ENCODE measurements around the gene TMEM219.

TMEM219 gene

DNA sequence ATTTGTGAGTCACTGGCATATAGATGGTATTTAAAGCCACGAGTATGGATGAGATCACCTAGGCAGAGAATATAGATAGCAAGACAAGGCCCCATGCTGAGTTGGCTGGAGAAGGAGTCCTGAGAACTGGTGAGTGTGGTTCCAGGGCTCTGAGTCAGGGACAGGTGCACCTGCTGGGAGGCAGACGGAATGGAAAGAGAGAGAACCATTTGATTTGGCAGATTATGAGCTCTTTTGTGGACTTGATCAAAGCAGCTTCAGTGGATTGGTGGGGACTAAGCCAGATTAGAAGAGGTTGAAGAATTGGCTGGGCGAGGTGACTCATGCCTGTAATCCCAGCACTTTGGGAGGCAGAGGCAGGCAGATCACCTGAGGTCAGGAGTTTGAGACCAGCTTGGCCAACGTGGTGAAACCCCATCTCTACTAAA is 56.9 kb downstream of the TMEM219 start (continued):
- TF ChIP-seq, protein P1, sequence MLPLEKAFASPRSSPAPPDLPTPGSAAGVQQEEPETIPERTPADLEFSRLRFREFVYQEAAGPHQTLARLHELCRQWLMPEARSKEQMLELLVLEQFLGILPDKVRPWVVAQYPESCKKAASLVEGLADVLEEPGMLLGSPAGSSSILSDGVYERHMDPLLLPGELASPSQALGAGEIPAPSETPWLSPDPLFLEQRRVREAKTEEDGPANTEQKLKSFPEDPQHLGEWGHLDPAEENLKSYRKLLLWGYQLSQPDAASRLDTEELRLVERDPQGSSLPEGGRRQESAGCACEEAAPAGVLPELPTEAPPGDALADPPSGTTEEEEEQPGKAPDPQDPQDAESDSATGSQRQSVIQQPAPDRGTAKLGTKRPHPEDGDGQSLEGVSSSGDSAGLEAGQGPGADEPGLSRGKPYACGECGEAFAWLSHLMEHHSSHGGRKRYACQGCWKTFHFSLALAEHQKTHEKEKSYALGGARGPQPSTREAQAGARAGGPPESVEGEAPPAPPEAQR (tag by site-specific recombination; IDR thresholded peaks at IDR 0.05): no peak
- TF ChIP-seq, protein P2, sequence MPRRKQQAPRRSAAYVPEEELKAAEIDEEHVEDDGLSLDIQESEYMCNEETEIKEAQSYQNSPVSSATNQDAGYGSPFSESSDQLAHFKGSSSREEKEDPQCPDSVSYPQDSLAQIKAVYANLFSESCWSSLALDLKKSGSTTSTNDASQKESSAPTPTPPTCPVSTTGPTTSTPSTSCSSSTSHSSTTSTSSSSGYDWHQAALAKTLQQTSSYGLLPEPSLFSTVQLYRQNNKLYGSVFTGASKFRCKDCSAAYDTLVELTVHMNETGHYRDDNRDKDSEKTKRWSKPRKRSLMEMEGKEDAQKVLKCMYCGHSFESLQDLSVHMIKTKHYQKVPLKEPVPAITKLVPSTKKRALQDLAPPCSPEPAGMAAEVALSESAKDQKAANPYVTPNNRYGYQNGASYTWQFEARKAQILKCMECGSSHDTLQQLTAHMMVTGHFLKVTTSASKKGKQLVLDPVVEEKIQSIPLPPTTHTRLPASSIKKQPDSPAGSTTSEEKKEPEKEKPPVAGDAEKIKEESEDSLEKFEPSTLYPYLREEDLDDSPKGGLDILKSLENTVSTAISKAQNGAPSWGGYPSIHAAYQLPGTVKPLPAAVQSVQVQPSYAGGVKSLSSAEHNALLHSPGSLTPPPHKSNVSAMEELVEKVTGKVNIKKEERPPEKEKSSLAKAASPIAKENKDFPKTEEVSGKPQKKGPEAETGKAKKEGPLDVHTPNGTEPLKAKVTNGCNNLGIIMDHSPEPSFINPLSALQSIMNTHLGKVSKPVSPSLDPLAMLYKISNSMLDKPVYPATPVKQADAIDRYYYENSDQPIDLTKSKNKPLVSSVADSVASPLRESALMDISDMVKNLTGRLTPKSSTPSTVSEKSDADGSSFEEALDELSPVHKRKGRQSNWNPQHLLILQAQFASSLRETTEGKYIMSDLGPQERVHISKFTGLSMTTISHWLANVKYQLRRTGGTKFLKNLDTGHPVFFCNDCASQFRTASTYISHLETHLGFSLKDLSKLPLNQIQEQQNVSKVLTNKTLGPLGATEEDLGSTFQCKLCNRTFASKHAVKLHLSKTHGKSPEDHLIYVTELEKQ (tag by site-specific recombination; IDR thresholded peaks at IDR 0.05; ENCODE audit: borderline replicate concordance): peak; percentile 66; the same call in 1 of the 2 replicates
- TF ChIP-seq ZNF24 (tag by site-specific recombination; IDR thresholded peaks at IDR 0.05) (peak; percentile 76; the same call in 1 of the 2 replicates), ZNF10 (tag by site-specific recombination; IDR thresholded peaks at IDR 0.05) (peak; percentile 51; the same call in 1 of the 2 replicates), ZBTB20 (tag by site-specific recombination; IDR thresholded peaks at IDR 0.05) (peak; percentile 75), PRDM1 (tag by site-specific recombination; IDR thresholded peaks at IDR 0.05) (peak; percentile 35; the same call in 1 of the 2 replicates), MYNN (tag by site-specific recombination; IDR thresholded peaks at IDR 0.05; ENCODE audit: borderline replicate concordance) (no peak), ZNF335 (tag by site-specific recombination; conservative IDR thresholded peaks at IDR 0.05) (no peak), OSR2 (tag by site-specific recombination; IDR thresholded peaks at IDR 0.05) (peak; percentile 25; the same call in 1 of the 2 replicates), ZNF423 (tag by site-specific recombination; IDR thresholded peaks at IDR 0.05) (no peak), ZNF146 (tag by site-specific recombination; IDR thresholded peaks at IDR 0.05) (no peak), SP7 (tag by site-specific recombination; IDR thresholded peaks at IDR 0.05) (peak; percentile 95), ZFP69B (tag by site-specific recombination; IDR thresholded peaks at IDR 0.05) (peak; percentile 74; the same call in 1 of the 2 replicates), GLI2 (tag by site-specific recombination; IDR thresholded peaks at IDR 0.05; ENCODE audit: borderline replicate concordance, low read depth) (no peak), ZNF544 (tag by site-specific recombination; IDR thresholded peaks at IDR 0.05) (no peak), ZNF654 (tag by site-specific recombination; IDR thresholded peaks at IDR 0.05; ENCODE audit: low read depth) (peak; percentile 13; the same call in 1 of the 2 replicates), YY2 (tag by site-specific recombination; IDR thresholded peaks at IDR 0.05) (no peak), YY1 (tag by site-specific recombination; IDR thresholded peaks at IDR 0.05) (no peak), ZIC2 (tag by site-specific recombination; IDR thresholded peaks at IDR 0.05) (peak; percentile 88), ZNF37A (tag by site-specific recombination; IDR thresholded peaks at IDR 0.05) (no peak), ZNF292 (tag by site-specific recombination; IDR thresholded peaks at IDR 0.05; ENCODE audit: borderline replicate concordance, low read depth) (no peak), ZBTB48 (tag by site-specific recombination; IDR thresholded peaks at IDR 0.05) (peak; percentile 32; the same call in 1 of the 2 replicates)
- TF ChIP-seq, protein P3, sequence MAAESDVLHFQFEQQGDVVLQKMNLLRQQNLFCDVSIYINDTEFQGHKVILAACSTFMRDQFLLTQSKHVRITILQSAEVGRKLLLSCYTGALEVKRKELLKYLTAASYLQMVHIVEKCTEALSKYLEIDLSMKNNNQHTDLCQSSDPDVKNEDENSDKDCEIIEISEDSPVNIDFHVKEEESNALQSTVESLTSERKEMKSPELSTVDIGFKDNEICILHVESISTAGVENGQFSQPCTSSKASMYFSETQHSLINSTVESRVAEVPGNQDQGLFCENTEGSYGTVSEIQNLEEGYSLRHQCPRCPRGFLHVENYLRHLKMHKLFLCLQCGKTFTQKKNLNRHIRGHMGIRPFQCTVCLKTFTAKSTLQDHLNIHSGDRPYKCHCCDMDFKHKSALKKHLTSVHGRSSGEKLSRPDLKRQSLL (tag by site-specific recombination; IDR thresholded peaks at IDR 0.05): no peak; the same call in 1 of the 2 replicates
- TF ChIP-seq, protein P4, sequence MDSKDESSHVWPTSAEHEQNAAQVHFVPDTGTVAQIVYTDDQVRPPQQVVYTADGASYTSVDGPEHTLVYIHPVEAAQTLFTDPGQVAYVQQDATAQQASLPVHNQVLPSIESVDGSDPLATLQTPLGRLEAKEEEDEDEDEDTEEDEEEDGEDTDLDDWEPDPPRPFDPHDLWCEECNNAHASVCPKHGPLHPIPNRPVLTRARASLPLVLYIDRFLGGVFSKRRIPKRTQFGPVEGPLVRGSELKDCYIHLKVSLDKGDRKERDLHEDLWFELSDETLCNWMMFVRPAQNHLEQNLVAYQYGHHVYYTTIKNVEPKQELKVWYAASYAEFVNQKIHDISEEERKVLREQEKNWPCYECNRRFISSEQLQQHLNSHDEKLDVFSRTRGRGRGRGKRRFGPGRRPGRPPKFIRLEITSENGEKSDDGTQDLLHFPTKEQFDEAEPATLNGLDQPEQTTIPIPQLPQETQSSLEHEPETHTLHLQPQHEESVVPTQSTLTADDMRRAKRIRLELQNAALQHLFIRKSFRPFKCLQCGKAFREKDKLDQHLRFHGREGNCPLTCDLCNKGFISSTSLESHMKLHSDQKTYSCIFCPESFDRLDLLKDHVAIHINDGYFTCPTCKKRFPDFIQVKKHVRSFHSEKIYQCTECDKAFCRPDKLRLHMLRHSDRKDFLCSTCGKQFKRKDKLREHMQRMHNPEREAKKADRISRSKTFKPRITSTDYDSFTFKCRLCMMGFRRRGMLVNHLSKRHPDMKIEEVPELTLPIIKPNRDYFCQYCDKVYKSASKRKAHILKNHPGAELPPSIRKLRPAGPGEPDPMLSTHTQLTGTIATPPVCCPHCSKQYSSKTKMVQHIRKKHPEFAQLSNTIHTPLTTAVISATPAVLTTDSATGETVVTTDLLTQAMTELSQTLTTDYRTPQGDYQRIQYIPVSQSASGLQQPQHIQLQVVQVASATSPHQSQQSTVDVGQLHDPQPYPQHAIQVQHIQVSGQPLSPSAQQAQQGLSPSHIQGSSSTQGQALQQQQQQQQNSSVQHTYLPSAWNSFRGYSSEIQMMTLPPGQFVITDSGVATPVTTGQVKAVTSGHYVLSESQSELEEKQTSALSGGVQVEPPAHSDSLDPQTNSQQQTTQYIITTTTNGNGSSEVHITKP (tag by site-specific recombination; IDR thresholded peaks at IDR 0.05): peak; percentile 62
- TF ChIP-seq, protein P5, sequence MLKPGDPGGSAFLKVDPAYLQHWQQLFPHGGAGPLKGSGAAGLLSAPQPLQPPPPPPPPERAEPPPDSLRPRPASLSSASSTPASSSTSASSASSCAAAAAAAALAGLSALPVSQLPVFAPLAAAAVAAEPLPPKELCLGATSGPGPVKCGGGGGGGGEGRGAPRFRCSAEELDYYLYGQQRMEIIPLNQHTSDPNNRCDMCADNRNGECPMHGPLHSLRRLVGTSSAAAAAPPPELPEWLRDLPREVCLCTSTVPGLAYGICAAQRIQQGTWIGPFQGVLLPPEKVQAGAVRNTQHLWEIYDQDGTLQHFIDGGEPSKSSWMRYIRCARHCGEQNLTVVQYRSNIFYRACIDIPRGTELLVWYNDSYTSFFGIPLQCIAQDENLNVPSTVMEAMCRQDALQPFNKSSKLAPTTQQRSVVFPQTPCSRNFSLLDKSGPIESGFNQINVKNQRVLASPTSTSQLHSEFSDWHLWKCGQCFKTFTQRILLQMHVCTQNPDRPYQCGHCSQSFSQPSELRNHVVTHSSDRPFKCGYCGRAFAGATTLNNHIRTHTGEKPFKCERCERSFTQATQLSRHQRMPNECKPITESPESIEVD (tag by site-specific recombination; IDR thresholded peaks at IDR 0.05): no peak
- TF ChIP-seq, protein P6, sequence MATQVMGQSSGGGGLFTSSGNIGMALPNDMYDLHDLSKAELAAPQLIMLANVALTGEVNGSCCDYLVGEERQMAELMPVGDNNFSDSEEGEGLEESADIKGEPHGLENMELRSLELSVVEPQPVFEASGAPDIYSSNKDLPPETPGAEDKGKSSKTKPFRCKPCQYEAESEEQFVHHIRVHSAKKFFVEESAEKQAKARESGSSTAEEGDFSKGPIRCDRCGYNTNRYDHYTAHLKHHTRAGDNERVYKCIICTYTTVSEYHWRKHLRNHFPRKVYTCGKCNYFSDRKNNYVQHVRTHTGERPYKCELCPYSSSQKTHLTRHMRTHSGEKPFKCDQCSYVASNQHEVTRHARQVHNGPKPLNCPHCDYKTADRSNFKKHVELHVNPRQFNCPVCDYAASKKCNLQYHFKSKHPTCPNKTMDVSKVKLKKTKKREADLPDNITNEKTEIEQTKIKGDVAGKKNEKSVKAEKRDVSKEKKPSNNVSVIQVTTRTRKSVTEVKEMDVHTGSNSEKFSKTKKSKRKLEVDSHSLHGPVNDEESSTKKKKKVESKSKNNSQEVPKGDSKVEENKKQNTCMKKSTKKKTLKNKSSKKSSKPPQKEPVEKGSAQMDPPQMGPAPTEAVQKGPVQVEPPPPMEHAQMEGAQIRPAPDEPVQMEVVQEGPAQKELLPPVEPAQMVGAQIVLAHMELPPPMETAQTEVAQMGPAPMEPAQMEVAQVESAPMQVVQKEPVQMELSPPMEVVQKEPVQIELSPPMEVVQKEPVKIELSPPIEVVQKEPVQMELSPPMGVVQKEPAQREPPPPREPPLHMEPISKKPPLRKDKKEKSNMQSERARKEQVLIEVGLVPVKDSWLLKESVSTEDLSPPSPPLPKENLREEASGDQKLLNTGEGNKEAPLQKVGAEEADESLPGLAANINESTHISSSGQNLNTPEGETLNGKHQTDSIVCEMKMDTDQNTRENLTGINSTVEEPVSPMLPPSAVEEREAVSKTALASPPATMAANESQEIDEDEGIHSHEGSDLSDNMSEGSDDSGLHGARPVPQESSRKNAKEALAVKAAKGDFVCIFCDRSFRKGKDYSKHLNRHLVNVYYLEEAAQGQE (tag by site-specific recombination; IDR thresholded peaks at IDR 0.05): no peak

Data from HEK293 (cell line).